HepG2 (cell line): ENCODE data around the gene GCC1. TPM values are rescaled to one million over a fixed set of nuclear protein-coding genes. Genes with fewer than 3 reads are reported as not detected.

Source experiments
- ATAC-seq: fragments of 200-7000 bp; cut with Tn5 transposase; 3 replicates; pipeline ENCODE4 v1.9.1; 2020; ENCODE audit warnings: mild to moderate bottlenecking, moderate library complexity
- BruUV-seq: library from RNA; stranded (reverse); fragments of 400-500 nt; replicated peaks from 2 replicates; lab custom pipeline; 2021; lab: Mats Ljungman, UMichigan
- CTCF ChIA-PET: fragments of 300-600 bp; formaldehyde crosslinking; extraction: SDS; loops from one replicate; lab custom pipeline; 2021; ENCODE audit warnings: low total read pairs, inconsistent platforms, low intra/inter-chr PET ratio; lab: Yijun Ruan, JAX
- POLR2A ChIA-PET: fragments of 350-600 bp; sonication (Branson Sonifier 250); formaldehyde crosslinking; loops from one replicate; lab custom pipeline; 2020; ENCODE audit warnings: antibody characterized with exemption, inconsistent platforms; lab: Yijun Ruan, JAX
- DNase-seq: peaks from one replicate; pipeline ENCODE4 v3.0.0-alpha.2; 2015; ENCODE audit warnings: low spot score
- FAIRE-seq: peaks from 3 replicates; lab custom pipeline; 2011; peaks lifted over from hg19 to GRCh38; lab: Jason Lieb, UNC
- H2AFZ ChIP-seq: one replicate; pipeline ENCODE4 v1.6.1; 2011; ENCODE audit warnings: low read length, inconsistent platforms
- H3K27ac ChIP-seq: fragments of 300-600 bp; 3 replicates; pipeline ENCODE4 v1.8.0; 2011; ENCODE audit warnings: mixed run types, mild to moderate bottlenecking, mixed read lengths, low read length, inconsistent platforms; ENCODE audit not compliant: insufficient read depth; ENCODE audit errors: extremely low read length
- H3K27me3 ChIP-seq, 2 experiments: fragments of 200-600 bp in 1 of 2; 2 replicates in 1 of 2; 3 replicates in 1 of 2; pipeline versions ENCODE4 v1.6.0 to v1.8.0; 2011; ENCODE audit warnings: low read length in 2 of 2, mild to moderate bottlenecking in 2 of 2, moderate library complexity in 2 of 2, inconsistent platforms in 1 of 2; ENCODE audit not compliant: insufficient read depth in 2 of 2, control insufficient read depth in 1 of 2
- H3K36me3 ChIP-seq, 2 experiments: fragments of 200-600 bp in 1 of 2; replicated peaks in 1 of 2; 2 replicates in 1 of 2; 3 replicates in 1 of 2; pipeline versions ENCODE4 v1.5.1 to v1.8.0; 2011; ENCODE audit warnings: low read length in 2 of 2, inconsistent platforms in 1 of 2; ENCODE audit not compliant: insufficient read depth in 2 of 2, control insufficient read depth in 1 of 2
- H3K4me1 ChIP-seq: 2 replicates; pipeline ENCODE4 v1.5.1; 2012; ENCODE audit warnings: low read length, inconsistent platforms; ENCODE audit not compliant: insufficient read depth
- H3K4me2 ChIP-seq: 2 replicates; pipeline ENCODE4 v1.6.0; 2011; ENCODE audit warnings: low read depth, low read length, inconsistent platforms
- H3K4me3 ChIP-seq, 3 experiments: fragments of 200-600 bp in 1 of 3; sonication (generic), shearing (Covaris generic) in 1 of 3; replicated peaks in 1 of 3; 2 replicates each; pipeline ENCODE4 v1.5.1; 2011 to 2016; ENCODE audit warnings: low read length in 3 of 3, inconsistent platforms in 2 of 3, low read depth in 2 of 3, mild to moderate bottlenecking in 2 of 3, control low read depth in 1 of 3, mixed read lengths in 1 of 3; ENCODE audit not compliant: insufficient read depth in 1 of 3
- H3K79me2 ChIP-seq: one replicate; pipeline ENCODE4 v1.6.1; 2011; ENCODE audit warnings: low read length, inconsistent platforms; ENCODE audit not compliant: insufficient read depth
- H3K9ac ChIP-seq: 2 replicates; pipeline ENCODE4 v1.6.0; 2011; ENCODE audit warnings: mild to moderate bottlenecking, low read depth, low read length, inconsistent platforms; ENCODE audit not compliant: insufficient read depth
- H3K9me3 ChIP-seq: 2 replicates; pipeline ENCODE4 v1.5.1; 2012; ENCODE audit warnings: mild to moderate bottlenecking, low read length
- H4K20me1 ChIP-seq: 2 replicates; pipeline ENCODE4 v1.6.0; 2011; ENCODE audit warnings: inconsistent platforms, mild to moderate bottlenecking, low read length, moderate library complexity; ENCODE audit not compliant: insufficient read depth
- EP300 ChIP-seq, 3 experiments: sonication (generic) in 1 of 3; formaldehyde crosslinking in 1 of 3; IDR thresholded peaks; 2 replicates each; pipeline versions ENCODE4 v1.5.1 to v1.6.1; 2011 to 2020; ENCODE audit warnings: low read depth in 2 of 3, low read length in 2 of 3, borderline replicate concordance in 1 of 3, improper control_type of control experiment in 1 of 3, mild to moderate bottlenecking in 1 of 3, missing genetic modification reagents in 1 of 3, moderate library complexity in 1 of 3
- UBTF ChIP-seq: sonication (generic); formaldehyde crosslinking; IDR thresholded peaks from 2 replicates; pipeline ENCODE4 v1.4.0; 2020; ENCODE audit warnings: mild to moderate bottlenecking, missing genetic modification reagents
- ZBTB26 ChIP-seq: IDR thresholded peaks from 2 replicates; pipeline ENCODE4 v1.6.1; 2016; ENCODE audit warnings: missing compliant biosample characterization, missing genetic modification reagents, borderline replicate concordance
- ZFYVE20 ChIP-seq: sonication (generic); formaldehyde crosslinking; IDR thresholded peaks from 2 replicates; pipeline ENCODE4 v1.8.0; 2023; ENCODE audit warnings: low read depth, mild to moderate bottlenecking, moderate library complexity, missing genetic modification reagents, borderline replicate concordance
- ZSCAN5A ChIP-seq: sonication (generic); formaldehyde crosslinking; IDR thresholded peaks from 2 replicates; pipeline ENCODE4 v1.8.0; 2022; ENCODE audit warnings: mild to moderate bottlenecking, missing genetic modification reagents, borderline replicate concordance
- WGBS: methylation state at CpG from one replicate; pipeline ENCODE4 v1.1.6; 2017; ENCODE audit warnings: low lambda C conversion rate; 5-methylcytosine and 5-hydroxymethylcytosine counted together
- in situ Hi-C: cut with HindIII; loops from 2 replicates; pipeline ENCODE4 v1.10.0; 2017; ENCODE audit warnings: low pct_unique_long_range_greater_than_20kb; ENCODE audit not compliant: extremely low pct_ligation_motif_present
- intact Hi-C: fragments of 100-400 bp; cut with micrococcal nuclease; formaldehyde crosslinking; loops from one replicate; pipeline ENCODE4 v1.10.0; 2022; ENCODE audit not compliant: unreplicated experiment
- polyA plus RNA-seq, 8 experiments: library from polyadenylated mRNA; depleted of rRNA in 3 of 8; stranded (reverse) in 7 of 8; unstranded in 1 of 8; fragments of >200 nt; fragmentation: Illumina TruSeq in 4 of 8; extraction: Trizol in 4 of 8; gene quantifications; 2 replicates each; pipeline versions ENCODE4 v1.2.1 to v1.2.3, GENCODE V29; 2011 to 2016; ENCODE audit warnings: low read depth in 4 of 8, missing spikeins in 1 of 8, mixed read lengths in 1 of 8; ENCODE audit not compliant: insufficient read depth in 1 of 8
- total RNA-seq, 5 experiments: library from RNA; depleted of rRNA; stranded (reverse); fragments of >200 nt; fragmentation: Illumina TruSeq; extraction: Trizol; gene quantifications; 2 replicates each; pipeline ENCODE4 v1.2.3, GENCODE V29; 2016; ENCODE audit warnings: low read depth in 1 of 5

The GCC1 gene
- total and polyA plus RNA-seq, 2 of the 13 experiments (the other 11 are each of a cell fraction or from before 2014, with no cell fraction given): 2.5 to 15.3 TPM

- ATAC-seq (no peak), DNase-seq (no peak), FAIRE-seq (no peak)
- Histone ChIP-seq H2AFZ (no peak overlapping the region), H3K4me3 (no peak overlapping the region), H3K36me3 (peaks cover 7 to 15% of the 10 kb centered on the region in 2 experiments; a peak in 4 of 5 replicates), H3K27me3 (no peaks in the 10 kb centered on the region; a peak in 1 of 5 replicates), H4K20me1 (no peaks in the 10 kb centered on the region), H3K79me2 (peaks cover under 1% of the 10 kb centered on the region), H3K4me2 (peak overlapping the region; percentile 69; the same call in 1 of the 2 replicates), H3K4me1 (peaks cover 38% of the 10 kb centered on the region), H3K9ac (no peak overlapping the region), H3K9me3 (no peaks in the 10 kb centered on the region), H3K27ac (no peak overlapping the region)
- CTCF ChIA-PET: interaction anchor here (2.7 kb wide), 1 partner anchor 39 kb away, joined by 8 read pairs; no protein-coding TSS in a partner anchor
- TF ChIP-seq EP300 (IDR thresholded peaks at IDR 0.05; ENCODE audit: low read depth in 2 of 2, low read length in 2 of 2) (no peak), EP300 (CRISPR knock-in tag; IDR thresholded peaks at IDR 0.05; ENCODE audit: borderline replicate concordance) (no peak), UBTF (CRISPR knock-in tag) (no peak), ZFYVE20 (CRISPR knock-in tag) (no peak), ZSCAN5A (no peak), ZBTB26 (CRISPR knock-in tag) (no peak)
- POLR2A ChIA-PET: no interaction called here
- intact Hi-C loops (loop anchor here (2.0 to 10.0 kb wide), 3 partner anchors 39 to 195 kb away; partner anchors contain the start of genes SND1 and ZNF800), in situ Hi-C loops (loop anchor here (5.0 kb wide), 1 partner anchor 62 kb away; the partner anchor contains the start of gene SND1)
- no TSS peak for BruUV-seq
- 91% methylated on average over 3 of the region's 3 CpGs for WGBS
These were observed 4.5 kb upstream of the GCC1 start for GRCh38 chr7:127589896-127590295.
